GM18951 (cell line): ENCODE data around the gene MAP1LC3B.

Experiments used
- POLR2A ChIP-seq: IDR thresholded peaks from 4 replicates; pipeline ENCODE4 v1.6.1; 2011; ENCODE audit warnings: mild to moderate bottlenecking; ENCODE audit not compliant: insufficient read length, insufficient read depth; ENCODE audit errors: extremely low read depth
- in situ Hi-C: fragments of 300-500 bp; cut with MboI; formaldehyde crosslinking; loops from one replicate; pipeline ENCODE4 v1.12.0; 2022; ENCODE audit warnings: low sequenced_read_pairs, mixed read lengths, inconsistent platforms; ENCODE audit not compliant: unreplicated experiment

The MAP1LC3B gene

DNA sequence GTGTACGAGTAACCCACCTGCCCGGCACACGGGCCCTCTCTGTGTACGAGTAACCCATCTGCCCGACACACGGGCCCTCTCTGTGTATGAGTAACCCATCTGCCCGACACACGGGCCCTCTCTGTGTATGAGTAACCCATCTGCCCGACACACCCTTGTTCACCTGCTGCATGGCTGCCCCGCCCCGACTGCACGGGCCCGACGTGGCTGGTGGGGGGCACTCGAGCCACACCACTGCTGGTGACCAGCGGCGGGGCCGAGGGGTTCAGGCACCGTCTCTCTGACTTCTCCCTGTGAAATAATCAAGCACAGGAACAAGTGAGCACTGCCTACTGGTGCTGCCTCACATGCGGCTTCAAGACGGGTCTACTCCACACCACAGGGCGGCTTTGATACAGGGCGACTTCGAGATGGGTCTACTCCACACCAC, 22.1 kb downstream of the MAP1LC3B start:
- in situ Hi-C loops = no loop called here
- TF ChIP-seq POLR2A = no peak

DNA sequence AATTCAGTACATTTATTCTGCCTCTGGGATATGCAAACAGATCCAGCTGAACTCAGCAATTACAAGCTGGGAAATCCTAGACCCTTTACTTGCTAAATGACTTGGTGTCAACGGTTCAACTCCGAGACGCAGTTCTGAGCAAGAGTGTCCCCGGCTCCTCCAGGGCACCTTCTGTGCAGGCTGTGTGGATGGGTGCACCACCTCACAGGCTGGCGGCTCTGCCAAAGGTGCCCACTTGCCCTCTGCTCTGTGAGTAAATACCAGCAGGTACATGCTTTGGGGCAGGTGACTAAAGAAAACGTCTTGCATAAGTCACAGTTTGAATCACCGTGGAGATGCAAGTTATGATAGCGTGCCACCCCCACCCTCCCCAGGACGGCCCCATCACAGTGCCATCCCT, 23.3 kb downstream of the MAP1LC3B start:
- in situ Hi-C loops = no loop called here
- TF ChIP-seq POLR2A = no peak

DNA sequence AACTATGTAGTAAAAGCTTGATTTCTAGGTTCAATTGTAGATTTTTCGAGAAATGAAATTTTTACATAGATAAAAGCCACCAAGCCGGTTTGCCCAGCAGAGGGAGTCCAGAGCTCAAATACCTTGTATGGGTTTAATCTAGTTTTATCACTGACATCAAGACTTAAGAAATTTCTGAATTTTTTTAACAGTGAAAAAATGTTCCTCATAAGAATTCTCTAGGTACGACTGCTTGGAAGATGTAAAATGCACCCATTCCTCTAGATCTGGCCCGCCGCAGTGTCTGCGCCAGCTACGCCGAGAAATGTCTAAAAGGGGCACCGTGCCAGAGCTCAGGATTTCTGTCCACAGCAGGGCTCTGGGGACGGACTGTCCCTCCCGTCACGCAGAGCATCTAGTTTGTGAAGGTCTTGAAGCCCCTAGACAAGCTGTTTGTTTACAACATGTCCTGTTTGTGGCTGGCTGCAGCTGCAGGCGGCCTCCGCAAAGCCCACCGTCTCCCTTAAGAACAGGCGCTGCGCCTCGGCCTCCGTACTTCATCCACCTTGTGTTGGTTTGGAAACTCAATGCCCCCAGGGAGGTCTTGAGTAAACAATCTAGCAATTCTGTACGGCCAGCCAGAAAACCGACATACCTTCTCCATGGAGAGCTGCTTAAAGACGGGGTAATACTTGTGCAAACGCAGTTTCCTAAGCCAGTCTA, 24.8 kb downstream of the MAP1LC3B start:
- no peak for TF ChIP-seq POLR2A
- in situ Hi-C loops = no loop called here

DNA sequence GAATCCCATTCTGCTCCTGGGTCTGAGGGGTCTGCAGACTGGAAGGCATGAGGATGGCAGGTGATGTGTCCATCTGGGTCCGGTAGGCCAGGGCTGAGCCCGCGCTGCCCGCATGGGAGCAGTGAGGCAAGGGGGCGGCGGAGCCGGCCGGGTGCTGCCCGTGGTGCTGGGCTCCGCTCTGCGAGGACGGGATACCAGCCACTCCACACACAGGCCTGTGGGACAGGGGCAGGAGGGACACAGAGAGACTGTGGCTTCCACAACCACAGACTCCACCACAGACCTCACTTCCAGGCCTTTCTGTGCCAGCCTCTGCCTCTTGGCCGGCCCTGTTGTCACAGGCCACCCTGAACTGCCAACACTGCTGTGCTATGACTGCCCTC, 25.4 kb downstream of the MAP1LC3B start:
- in situ Hi-C loops = no loop called here
- TF ChIP-seq POLR2A = no peak

DNA sequence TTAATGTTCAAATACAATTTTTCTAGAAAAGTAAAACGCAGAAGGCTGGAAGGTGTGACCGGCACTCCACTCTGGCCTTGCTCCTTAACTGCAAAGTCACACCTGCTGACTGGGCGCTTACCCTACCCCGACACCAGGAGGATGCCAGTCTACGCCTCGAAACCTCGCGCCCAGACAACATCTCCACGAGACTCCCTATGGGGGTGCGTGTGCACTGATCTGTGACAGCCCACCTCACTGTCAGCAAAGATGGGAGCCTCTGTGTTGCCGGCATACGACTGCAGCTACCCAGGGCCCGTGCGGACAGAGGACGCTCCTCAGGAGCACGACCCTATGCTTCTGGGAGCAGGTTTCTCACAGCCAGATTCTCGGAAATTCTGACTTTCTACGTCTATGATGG, 26.1 kb downstream of the MAP1LC3B start:
- in situ Hi-C loops = no loop called here

DNA sequence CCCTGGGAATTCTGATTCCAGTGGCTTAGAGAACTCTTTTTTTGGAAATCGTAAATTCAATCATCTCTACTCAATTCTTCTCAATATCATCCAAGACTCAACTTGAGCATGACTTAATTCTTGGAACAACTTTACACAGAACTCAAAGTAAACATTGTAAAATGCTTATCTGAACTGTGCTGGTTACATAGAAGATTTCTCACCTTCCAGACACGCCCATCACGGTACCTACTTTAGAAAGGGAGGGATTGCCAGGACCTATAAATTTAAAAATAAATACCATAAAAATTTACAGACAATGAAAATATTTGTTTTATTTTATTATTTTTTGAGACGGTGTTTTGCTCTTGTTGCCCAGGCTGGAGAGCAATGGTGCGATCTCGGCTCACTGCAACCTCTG, 26.5 kb downstream of the MAP1LC3B start:
- TF ChIP-seq POLR2A = no peak
- in situ Hi-C loops = no loop called here

More for the DNA sequence above, 26.1 kb downstream of the MAP1LC3B start:
- no peak for TF ChIP-seq POLR2A

DNA sequence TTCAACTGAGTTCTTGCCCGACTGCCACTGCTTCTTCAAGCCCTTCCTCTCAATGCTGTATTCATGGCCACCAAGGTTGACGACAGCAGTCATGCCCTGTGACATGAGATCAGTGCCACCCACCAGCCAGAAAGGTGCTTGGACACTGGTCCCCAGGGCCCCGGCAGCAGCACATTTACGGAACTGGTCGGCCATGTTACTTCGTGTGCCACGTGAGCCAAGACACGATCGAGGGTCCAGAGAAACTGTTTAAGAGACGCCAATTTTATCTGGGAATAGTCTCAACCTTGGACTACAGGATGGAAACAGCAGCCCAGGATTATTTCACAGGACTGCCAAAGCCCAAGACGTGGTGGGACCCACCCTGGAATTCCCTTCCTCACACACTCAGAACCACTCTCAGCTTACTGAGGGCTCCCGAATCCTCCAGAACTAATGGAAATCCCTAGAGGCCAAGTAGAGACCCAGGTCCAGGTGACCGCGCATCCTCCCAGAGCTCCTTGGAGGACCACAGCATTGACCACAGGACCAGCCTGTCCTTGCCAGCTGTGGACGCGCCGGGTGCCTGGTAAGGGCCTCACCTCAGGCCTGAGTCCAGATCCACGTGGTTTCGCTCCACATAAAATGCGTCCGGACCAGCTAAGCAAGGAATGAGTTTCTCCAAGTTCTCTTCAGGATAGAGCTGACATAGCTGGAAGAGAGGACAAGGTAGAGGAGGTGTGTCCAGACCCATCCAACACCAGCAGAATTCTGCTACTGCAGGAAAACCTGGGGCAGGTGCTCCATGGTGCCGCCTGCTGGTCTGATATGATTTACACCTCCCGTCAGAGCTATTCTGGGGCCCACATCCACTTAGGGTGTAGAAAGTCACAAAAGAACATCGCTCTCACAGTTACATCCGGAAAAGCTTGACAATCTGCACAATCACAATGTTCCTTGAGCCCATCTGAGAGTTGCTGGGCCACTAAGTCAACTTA, 28.2 kb downstream of the MAP1LC3B start:
- TF ChIP-seq POLR2A = no peak
- in situ Hi-C loops = no loop called here

DNA sequence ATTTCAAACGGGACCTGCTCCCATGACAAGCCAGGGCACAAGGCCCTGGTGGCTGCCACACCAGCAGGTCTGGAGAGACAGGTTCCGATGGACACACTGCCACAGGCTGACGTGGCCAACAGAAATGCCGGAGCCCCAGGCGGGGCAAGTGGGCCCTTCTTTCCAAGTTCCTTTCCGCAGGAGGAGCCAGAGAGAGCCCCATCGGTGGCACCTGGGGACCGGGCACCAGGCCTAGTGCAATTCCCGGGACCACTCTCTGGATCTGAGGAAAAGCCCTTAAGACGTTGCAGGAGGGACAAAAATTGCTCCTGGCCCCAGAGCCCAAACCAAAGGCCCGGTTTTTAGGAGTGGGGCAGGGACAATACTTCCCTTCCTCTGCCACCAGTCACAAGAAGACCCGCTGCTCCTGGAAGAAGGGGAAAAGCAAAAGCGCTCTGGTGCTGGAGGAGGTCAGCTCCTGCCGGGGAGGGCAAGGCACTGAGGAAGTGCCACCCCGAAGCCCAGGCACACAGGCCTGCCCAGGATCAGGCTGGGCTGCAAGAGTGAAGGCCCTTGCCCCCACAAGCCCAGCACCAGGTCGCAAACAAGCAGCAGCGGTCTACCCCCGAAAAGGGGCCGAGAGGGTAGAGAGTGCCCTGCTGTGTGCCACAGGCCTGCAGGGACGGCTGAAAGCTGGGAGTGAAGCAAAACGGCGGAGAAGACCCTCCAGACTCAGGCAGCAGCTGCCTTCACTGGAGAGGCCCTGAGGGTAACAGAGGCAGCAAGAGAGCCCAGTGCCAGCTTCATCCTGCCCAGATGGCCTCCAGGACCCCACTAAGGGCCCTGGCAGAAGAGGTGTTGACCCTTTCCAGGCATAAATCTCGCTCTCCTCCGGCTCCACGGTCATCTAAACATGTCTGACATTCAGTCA, 29.1 kb downstream of the MAP1LC3B start:
- no peak for TF ChIP-seq POLR2A
- in situ Hi-C loops = no loop called here

DNA sequence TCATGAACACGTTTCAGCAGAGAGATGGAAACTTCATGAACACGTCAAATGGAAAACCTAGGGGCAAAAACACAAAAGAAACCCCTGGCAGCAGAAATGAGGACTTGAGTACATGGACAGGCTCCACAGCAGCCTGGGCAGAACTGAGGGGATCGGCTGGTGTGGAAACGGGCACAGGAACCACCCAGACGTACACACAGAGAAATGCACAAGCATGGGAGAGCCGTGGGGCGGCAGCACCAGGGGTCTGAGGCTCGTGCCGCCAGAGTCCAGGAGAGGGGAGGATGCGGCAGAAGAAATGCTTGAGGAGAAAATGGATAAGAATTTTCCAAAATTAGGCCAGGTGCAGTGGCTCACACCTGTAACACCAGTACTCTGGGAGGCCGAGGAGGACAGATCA, 30.0 kb downstream of the MAP1LC3B start:
- TF ChIP-seq POLR2A = no peak
- in situ Hi-C loops = no loop called here

DNA sequence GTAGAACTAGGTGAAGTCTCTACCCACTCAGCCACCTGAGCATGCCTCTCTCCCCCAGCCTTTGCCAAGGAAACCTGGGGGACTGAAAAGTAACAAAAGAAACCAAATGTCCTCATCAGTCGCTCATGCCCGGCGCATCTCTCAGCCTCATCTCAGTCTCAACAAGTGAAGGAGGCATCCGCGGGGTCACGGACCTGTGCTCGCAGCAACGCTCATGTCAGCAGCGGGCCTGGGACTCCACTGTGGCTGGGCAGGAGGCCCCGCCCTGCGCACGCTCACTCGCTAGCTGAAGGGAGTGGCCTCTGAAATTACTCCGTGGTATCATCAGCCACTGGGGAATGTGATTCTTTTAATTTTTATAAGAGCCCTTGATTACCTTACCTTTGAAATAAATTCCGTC, 31.3 kb downstream of the MAP1LC3B start:
- no peak for TF ChIP-seq POLR2A
- in situ Hi-C loops = no loop called here

DNA sequence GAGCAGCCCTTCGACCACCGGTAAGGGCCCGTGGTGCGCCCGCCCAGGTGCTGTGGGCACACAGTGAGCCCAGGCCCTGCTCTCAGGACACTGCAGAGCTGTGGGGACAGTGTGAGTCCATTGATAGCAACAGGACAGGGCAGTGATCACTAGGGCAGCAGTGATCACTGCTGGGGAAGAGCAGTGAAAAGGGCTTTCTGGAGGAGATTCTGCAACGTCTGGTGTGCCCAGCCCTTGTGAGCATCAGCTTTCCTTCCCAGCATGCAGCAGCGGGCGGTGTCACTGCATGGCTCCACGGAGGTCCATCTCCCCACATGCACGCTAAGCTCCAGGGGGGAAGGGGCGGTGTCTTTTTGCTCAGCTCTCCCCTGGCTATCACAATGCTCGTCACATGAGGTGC, 32.1 kb downstream of the MAP1LC3B start:
- in situ Hi-C loops = no loop called here
- TF ChIP-seq POLR2A = no peak

DNA sequence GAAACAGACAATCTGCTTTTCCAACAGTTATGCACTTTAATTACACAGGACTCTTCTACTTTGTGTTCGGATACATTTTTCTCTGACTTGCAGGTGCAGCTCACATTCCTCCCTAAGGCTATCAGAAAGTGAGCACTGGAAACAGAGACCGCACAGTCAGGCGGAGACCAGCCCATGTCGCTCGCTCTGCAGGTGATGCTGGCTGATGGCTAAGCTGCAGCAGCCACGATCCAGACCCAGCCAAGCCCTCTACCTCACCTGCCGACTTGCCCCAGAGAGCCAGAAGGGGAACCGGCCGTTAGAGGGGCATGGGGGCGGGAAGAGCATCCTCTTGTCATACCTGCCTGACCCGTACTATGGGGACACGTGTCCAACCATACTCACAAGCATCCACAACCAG, 33.8 kb downstream of the MAP1LC3B start:
- no peak for TF ChIP-seq POLR2A
- in situ Hi-C loops = no loop called here
